HEK293T (cell line): ENCODE results near the gene CBL.
"Not testable (repeated sequence)": the region's sequence is repeated elsewhere in the genome, so short reads cannot be mapped to it uniquely, and the experiment has no call there.

Source experiments
- CTCF ChIA-PET: fragments of 350-600 bp; formaldehyde crosslinking; extraction: SDS; loops from one replicate; lab custom pipeline; 2021; ENCODE audit warnings: antibody characterized with exemption, inconsistent platforms; lab: Yijun Ruan, JAX
- POLR2A ChIA-PET: fragments of 350-600 bp; formaldehyde crosslinking; extraction: SDS; loops from one replicate; lab custom pipeline; 2020; ENCODE audit warnings: antibody characterized with exemption, inconsistent platforms; lab: Yijun Ruan, JAX
- DNase-seq: peaks from one replicate; pipeline ENCODE4 v3.0.0; 2012; ENCODE audit warnings: mixed read lengths; ENCODE audit errors: extremely low spot score
- ARNT ChIP-seq: fragments of 450-650 bp; IDR thresholded peaks from 2 replicates; pipeline ENCODE4 v1.6.1; 2017; ENCODE audit warnings: mild to moderate bottlenecking
- BHLHE40 ChIP-seq: fragments of 450-650 bp; IDR thresholded peaks from 2 replicates; pipeline ENCODE4 v1.6.1; 2016; ENCODE audit warnings: mild to moderate bottlenecking, moderate library complexity, borderline replicate concordance
- CTBP1 ChIP-seq: fragments of 450-650 bp; IDR thresholded peaks from 2 replicates; pipeline ENCODE4 v1.6.1; 2016; ENCODE audit warnings: borderline replicate concordance
- ELF4 ChIP-seq: fragments of 450-650 bp; IDR thresholded peaks from 2 replicates; pipeline ENCODE4 v1.6.1; 2017; ENCODE audit warnings: antibody characterized with exemption
- FOXA1 ChIP-seq: fragments of 450-650 bp; IDR thresholded peaks from 2 replicates; pipeline ENCODE4 v1.6.1; 2016; ENCODE audit warnings: mild to moderate bottlenecking
- FOXK2 ChIP-seq: fragments of 450-650 bp; IDR thresholded peaks from 2 replicates; pipeline ENCODE4 v1.6.1; 2016; ENCODE audit warnings: mild to moderate bottlenecking
- FOXM1 ChIP-seq: fragments of 450-650 bp; IDR thresholded peaks from 2 replicates; pipeline ENCODE4 v1.6.1; 2017; ENCODE audit warnings: mild to moderate bottlenecking, borderline replicate concordance
- HDGF ChIP-seq: fragments of 450-650 bp; IDR thresholded peaks from 2 replicates; pipeline ENCODE4 v1.6.1; 2017; ENCODE audit warnings: antibody characterized with exemption, borderline replicate concordance
- L3MBTL2 ChIP-seq: fragments of 450-650 bp; conservative IDR thresholded peaks from 2 replicates; pipeline ENCODE4 v1.6.1; 2016; ENCODE audit warnings: mild to moderate bottlenecking
- LEF1 ChIP-seq: fragments of 450-650 bp; IDR thresholded peaks from 2 replicates; pipeline ENCODE4 v1.6.1; 2017; ENCODE audit warnings: mild to moderate bottlenecking, borderline replicate concordance
- NFRKB ChIP-seq: fragments of 450-650 bp; IDR thresholded peaks from 2 replicates; pipeline ENCODE4 v1.6.1; 2016; ENCODE audit warnings: mild to moderate bottlenecking, moderate library complexity
- PKNOX1 ChIP-seq: fragments of 450-650 bp; IDR thresholded peaks from 2 replicates; pipeline ENCODE4 v1.6.1; 2016
- SP1 ChIP-seq: fragments of 450-650 bp; IDR thresholded peaks from 2 replicates; pipeline ENCODE4 v1.6.1; 2017
- SUZ12 ChIP-seq: fragments of 450-650 bp; IDR thresholded peaks from 2 replicates; pipeline ENCODE4 v1.6.1; 2016; ENCODE audit warnings: mild to moderate bottlenecking
- TARDBP ChIP-seq: fragments of 450-650 bp; IDR thresholded peaks from 2 replicates; pipeline ENCODE4 v1.6.1; 2016
- ZNF384 ChIP-seq: fragments of 450-650 bp; IDR thresholded peaks from 2 replicates; pipeline ENCODE4 v1.6.1; 2016

Gene CBL

GRCh38 chr11:119188067-119188466 lies 18.1 kb upstream of the CBL start:
- no peak for TF ChIP-seq HDGF
- TF ChIP-seq PKNOX1 = no peak
- no peak for TF ChIP-seq ZNF384
- TF ChIP-seq ARNT = no peak
- TF ChIP-seq FOXA1 = no peak
- TF ChIP-seq FOXK2 = no peak
- no peak for TF ChIP-seq SUZ12
- no peak for TF ChIP-seq CTBP1
- no peak for TF ChIP-seq FOXM1
- TF ChIP-seq SP1 = no peak
- no peak for TF ChIP-seq NFRKB
- no peak for TF ChIP-seq BHLHE40
- DNase-seq = no peak
- CTCF ChIA-PET = no interaction called here
- POLR2A ChIA-PET = no interaction called here

DNA sequence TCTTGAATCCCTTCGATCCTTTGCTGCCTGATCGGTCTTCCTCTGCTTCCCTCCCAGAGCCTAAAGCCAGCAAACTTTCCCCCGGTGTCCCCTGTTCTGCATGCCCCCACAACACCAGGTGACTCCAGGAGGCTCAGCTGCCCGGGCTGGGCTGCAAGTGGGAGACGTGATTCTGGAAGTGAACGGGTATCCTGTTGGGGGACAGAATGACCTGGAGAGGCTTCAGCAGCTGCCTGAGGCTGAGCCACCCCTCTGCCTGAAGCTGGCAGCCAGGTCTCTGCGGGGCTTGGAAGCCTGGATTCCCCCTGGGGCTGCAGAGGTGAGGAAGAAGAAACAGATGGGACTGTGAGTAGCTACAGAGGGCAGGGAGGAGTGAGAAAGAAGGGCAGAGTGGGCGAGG lies 17.3 kb upstream of the CBL start:
- DNase-seq = no peak
- TF ChIP-seq BHLHE40 = no peak
- TF ChIP-seq HDGF = no peak
- no peak for TF ChIP-seq SP1
- TF ChIP-seq L3MBTL2 = no peak
- no peak for TF ChIP-seq ARNT
- TF ChIP-seq NFRKB = no peak
- no peak for TF ChIP-seq CTBP1
- TF ChIP-seq PKNOX1 = no peak
- no peak for TF ChIP-seq TARDBP
- TF ChIP-seq FOXA1 = no peak
- no peak for TF ChIP-seq FOXM1
- TF ChIP-seq ZNF384 = no peak
- TF ChIP-seq LEF1 = no peak
- POLR2A ChIA-PET = no interaction called here
- CTCF ChIA-PET = interaction anchor here (2.3 kb wide), 1 partner anchor 17 kb away, joined by 7 read pairs; the partner anchor contains the start of gene CBL

DNA sequence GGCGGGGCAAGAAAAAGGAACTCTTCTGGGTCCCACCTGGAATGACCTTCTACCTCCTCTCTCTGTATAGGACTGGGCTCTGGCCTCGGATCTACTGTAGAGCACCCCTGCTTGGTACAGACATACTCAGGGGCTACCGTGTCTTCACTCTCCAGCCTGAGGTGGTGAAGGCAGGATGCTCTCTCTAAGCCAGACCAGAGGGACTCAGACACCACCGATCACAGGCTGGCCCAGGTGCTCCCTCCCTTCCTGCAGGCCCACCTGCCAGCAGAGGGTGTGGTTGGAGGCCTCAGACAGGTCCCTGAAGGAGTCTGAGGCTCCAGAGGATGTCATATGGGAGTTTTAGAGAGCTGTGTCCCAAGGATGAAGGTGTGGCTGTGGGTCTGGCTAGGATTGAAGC lies 16.7 kb upstream of the CBL start:
- TF ChIP-seq ARNT (no peak), FOXM1 (no peak), ELF4 (no peak), L3MBTL2 (no peak), CTBP1 (no peak), HDGF (no peak), NFRKB (no peak), ZNF384 (no peak), BHLHE40 (no peak), FOXA1 (no peak), FOXK2 (no peak), SP1 (no peak), SUZ12 (no peak), LEF1 (no peak), TARDBP (no peak), PKNOX1 (no peak)
- ChIA-PET POLR2A (interaction anchor here (1.3 kb wide), 1 partner anchor 94 kb away, joined by 6 read pairs; a partner anchor contains a TSS), CTCF (interaction anchor here (2.3 kb wide), 1 partner anchor 16 kb away, joined by 7 read pairs; the partner anchor contains the start of gene CBL)
- no peak for DNase-seq

GRCh38 chr11:119190531-119190930 lies 15.6 kb upstream of the CBL start:
- TF ChIP-seq CTBP1 = no peak
- no peak for TF ChIP-seq HDGF
- TF ChIP-seq FOXA1 = no peak
- TF ChIP-seq LEF1 = no peak
- no peak for TF ChIP-seq ARNT
- TF ChIP-seq SP1 = no peak
- no peak for TF ChIP-seq ELF4
- no peak for TF ChIP-seq SUZ12
- ChIA-PET POLR2A (interaction anchor here (1.2 to 1.3 kb wide), 3 partner anchors 84 to 127 kb away, joined by 3 to 6 read pairs (median 4); partner anchors contain the start of genes C2CD2L and MCAM), CTCF (interaction anchor here (2.3 kb wide), 1 partner anchor 15 kb away, joined by 7 read pairs; the partner anchor contains the start of gene CBL)
- DNase-seq = no peak

DNA sequence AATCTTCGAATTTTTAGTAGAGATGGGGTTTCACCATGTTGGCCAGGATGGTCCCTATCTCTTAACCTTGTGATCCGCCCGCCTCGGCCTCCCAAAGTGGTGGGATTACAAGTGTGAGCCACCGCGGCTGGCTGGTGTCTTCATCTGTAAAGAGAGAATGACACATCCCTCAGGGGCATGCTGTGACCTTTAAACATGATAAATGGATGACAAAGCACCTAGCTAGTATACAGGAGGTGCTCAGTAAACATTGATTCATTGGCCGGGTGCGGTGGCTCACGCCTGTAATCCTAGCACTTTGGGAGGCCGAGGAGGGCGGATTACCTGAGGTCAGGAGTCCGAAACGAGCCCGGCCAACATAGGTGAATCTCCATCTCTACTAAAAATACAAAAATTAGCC lies 14.9 kb upstream of the CBL start:
- POLR2A ChIA-PET = interaction anchor here (1.2 to 1.3 kb wide), 2 partner anchors 84 to 126 kb away, joined by 3 to 4 read pairs; partner anchors contain the start of genes C2CD2L and MCAM
- CTCF ChIA-PET = interaction anchor here (2.3 kb wide), 1 partner anchor 14 kb away, joined by 7 read pairs; the partner anchor contains the start of gene CBL

GRCh38 chr11:119192111-119192510 lies 14.0 kb upstream of the CBL start:
- TF ChIP-seq ZNF384 = no peak
- TF ChIP-seq BHLHE40 = no peak
- TF ChIP-seq SP1 = no peak
- no peak for TF ChIP-seq CTBP1
- no peak for TF ChIP-seq NFRKB
- no peak for TF ChIP-seq PKNOX1
- TF ChIP-seq FOXM1 = no peak
- no peak for TF ChIP-seq FOXA1
- TF ChIP-seq LEF1 = no peak
- no peak for TF ChIP-seq L3MBTL2
- no peak for TF ChIP-seq HDGF
- no peak for TF ChIP-seq TARDBP
- no peak for TF ChIP-seq ELF4
- TF ChIP-seq FOXK2 = no peak
- no peak for TF ChIP-seq SUZ12
- TF ChIP-seq ARNT = no peak
- CTCF ChIA-PET = no interaction called here
- POLR2A ChIA-PET = no interaction called here
- no peak for DNase-seq

More for the DNA sequence above, 14.9 kb upstream of the CBL start:
- DNase-seq = not testable (repeated sequence)
